Measurements from ENCODE around the gene HENMT1.
"Not testable (repeated sequence)": the region's sequence is repeated elsewhere in the genome, so short reads cannot be mapped to it uniquely, and the experiment has no call there.

The HENMT1 gene

DNA sequence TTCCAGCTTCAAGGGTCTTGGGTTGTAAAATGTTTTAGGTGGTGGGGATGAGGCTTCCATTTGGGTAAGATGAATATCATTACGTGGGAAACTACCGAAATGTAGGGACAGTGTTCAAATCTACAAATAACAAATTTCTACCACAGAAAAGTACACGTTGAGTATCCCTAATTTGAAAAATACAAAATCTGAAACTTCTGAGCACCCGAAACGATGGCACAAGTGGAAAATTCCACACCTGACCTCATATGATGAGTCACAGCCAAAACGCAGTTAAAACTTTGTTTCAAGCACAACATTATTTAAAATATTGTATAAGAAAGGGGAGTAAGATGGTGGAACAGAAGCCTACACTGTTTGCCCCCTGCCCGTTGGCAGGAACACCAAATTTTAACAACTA is 8.8 kb upstream of the HENMT1 start:
- H3K4me3 ChIP-seq (ENCODE audit: low read depth, low read length), result no peak overlapping the region
- TF ChIP-seq, protein P1, sequence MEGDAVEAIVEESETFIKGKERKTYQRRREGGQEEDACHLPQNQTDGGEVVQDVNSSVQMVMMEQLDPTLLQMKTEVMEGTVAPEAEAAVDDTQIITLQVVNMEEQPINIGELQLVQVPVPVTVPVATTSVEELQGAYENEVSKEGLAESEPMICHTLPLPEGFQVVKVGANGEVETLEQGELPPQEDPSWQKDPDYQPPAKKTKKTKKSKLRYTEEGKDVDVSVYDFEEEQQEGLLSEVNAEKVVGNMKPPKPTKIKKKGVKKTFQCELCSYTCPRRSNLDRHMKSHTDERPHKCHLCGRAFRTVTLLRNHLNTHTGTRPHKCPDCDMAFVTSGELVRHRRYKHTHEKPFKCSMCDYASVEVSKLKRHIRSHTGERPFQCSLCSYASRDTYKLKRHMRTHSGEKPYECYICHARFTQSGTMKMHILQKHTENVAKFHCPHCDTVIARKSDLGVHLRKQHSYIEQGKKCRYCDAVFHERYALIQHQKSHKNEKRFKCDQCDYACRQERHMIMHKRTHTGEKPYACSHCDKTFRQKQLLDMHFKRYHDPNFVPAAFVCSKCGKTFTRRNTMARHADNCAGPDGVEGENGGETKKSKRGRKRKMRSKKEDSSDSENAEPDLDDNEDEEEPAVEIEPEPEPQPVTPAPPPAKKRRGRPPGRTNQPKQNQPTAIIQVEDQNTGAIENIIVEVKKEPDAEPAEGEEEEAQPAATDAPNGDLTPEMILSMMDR (IDR thresholded peaks at IDR 0.05; ENCODE audit: insufficient read depth, low read depth, low read length, missing control alignments), result no peak
- DNase-seq (ENCODE audit: low read depth), result no peak

DNA sequence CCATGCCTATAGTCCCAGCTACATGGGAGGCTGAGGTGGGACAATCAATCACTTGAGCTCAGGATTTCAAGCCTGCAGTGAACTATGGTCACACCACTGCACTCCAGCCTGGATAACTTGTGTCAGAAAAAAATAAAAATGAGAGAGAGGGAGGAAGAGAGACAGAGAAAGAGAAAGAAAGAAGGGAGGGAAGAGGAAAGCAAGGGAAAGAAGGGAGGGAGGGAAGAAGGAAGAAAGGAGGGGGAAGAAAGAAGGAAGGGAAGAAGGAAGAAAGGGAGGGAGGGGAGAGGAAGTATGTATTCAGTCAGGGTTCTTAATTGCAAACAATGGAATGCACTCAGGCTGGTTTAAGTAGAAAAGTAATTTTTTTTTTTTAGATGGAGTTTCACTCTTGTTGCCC is 7.9 kb upstream of the HENMT1 start:
- H3K4me3 ChIP-seq (ENCODE audit: low read depth, low read length), result no peak overlapping the region
- DNase-seq (ENCODE audit: low read depth), result no peak
- TF ChIP-seq, protein P1 (IDR thresholded peaks at IDR 0.05; ENCODE audit: insufficient read depth, low read depth, low read length, missing control alignments), result no peak

DNA sequence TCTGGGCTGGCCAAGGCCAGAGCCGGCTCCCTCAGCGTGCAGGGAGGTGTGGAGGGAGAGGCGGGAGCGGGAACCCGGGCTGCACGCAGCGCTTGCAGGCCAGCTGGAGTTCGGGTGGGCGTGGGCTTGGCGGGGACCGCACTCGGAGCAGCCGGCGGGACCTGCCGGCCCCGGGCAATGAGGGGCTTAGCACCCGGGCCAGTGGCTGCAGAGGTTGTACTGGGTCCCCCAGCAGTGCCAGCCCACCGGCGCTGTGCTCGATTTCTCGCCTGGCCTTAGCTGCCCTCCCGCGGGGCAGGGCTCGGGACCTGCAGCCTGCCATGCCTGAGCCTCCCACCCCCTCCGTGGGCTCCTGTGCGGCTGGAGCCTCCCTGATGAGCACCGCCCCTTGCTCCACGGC is 6.5 kb upstream of the HENMT1 start:
- H3K4me3 ChIP-seq (ENCODE audit: low read depth, low read length); DNase-seq (ENCODE audit: low read depth): not testable (repeated sequence)

DNA sequence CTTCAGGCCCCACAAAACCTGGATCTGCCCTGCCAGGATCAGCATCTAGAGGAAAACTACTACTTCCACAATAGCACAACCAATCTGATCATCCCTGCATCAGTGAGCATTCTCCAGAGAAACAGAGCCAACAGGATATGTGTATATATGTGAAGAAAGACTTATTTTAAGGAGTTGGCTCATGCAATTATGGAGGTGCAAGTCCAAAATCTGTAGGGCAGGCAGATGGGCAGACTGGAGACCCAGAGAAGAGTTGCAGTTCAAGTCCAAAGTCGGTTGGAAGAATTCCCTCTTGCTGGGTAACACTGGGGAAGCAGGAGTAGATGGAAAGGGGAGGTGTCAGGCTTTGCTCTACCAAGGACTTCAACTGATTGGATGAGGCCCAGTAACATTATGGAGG is 4.9 kb upstream of the HENMT1 start:
- no peak for DNase-seq (ENCODE audit: low read depth)
- no peak overlapping the region for H3K4me3 ChIP-seq (ENCODE audit: low read depth, low read length)
- TF ChIP-seq, protein P1 (IDR thresholded peaks at IDR 0.05; ENCODE audit: insufficient read depth, low read depth, low read length, missing control alignments), result no peak

DNA sequence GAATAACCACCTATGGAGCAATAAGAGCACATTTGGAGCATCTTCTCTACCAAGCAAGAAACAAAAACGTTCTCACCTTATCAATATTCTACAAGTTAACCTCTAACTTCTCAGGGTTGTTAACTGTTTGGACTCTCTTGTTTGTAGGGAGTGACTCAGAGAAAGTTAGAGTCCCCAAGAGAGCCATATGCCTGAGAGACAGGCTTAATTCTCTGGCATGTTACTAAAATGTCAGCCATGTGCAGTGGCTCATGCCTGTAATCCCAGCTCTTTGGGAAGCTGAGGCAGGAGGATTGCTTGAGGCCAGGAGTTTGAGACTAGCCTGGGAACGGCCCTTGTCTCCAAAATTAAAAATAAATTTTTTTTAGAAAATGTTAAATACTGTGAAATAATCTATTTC is 4.2 kb upstream of the HENMT1 start:
- TF ChIP-seq, protein P1 (IDR thresholded peaks at IDR 0.05; ENCODE audit: insufficient read depth, low read depth, low read length, missing control alignments), result no peak
- no peak overlapping the region for H3K4me3 ChIP-seq (ENCODE audit: low read depth, low read length)
- DNase-seq (ENCODE audit: low read depth), result no peak

DNA sequence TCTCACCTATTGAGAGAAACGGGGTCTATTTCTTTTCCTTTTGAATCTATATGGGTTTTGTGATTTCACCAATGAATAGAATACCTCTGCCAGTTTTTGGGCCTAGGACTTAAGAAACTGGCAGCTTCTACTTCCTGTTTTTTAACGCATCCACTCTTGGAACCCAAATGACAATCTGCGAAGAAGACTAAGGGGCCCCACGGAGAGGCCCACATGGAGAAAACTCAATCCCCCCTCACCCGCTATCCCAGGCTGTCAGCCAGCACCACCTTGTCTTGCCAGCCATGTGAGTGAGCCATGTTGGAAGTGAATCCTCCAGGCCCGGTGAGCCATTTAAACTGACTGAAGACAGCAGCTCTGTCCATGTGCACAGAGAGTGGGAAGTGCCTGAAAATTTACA is 3.6 kb upstream of the HENMT1 start:
- H3K4me3 ChIP-seq (ENCODE audit: low read depth, low read length), result no peak overlapping the region
- TF ChIP-seq, protein P1 (IDR thresholded peaks at IDR 0.05; ENCODE audit: insufficient read depth, low read depth, low read length, missing control alignments), result no peak
- no peak for DNase-seq (ENCODE audit: low read depth)

DNA sequence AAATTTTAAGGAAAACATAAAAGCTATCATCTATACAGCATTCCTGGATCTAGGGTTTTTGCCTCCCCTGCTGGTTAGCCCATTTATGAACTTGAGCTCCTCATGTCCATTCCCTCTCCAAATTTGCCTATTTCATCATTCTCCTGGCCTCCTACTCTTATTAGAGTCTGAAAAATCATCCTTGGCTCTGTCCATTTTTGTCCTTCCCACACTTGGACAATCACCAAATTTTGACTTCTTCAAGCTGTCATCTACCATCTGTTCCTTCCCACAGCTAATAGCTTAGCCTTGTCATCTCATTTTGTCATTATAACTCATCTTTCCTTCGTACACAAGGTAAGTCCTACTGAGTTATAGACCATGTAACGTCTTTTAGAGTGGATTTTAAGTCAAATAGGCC is 2.2 kb upstream of the HENMT1 start:
- DNase-seq (ENCODE audit: low read depth), result no peak
- no peak overlapping the region for H3K4me3 ChIP-seq (ENCODE audit: low read depth, low read length)

More for the DNA sequence above, 2.2 kb upstream of the HENMT1 start:
- TF ChIP-seq, protein P1 (IDR thresholded peaks at IDR 0.05; ENCODE audit: insufficient read depth, low read depth, low read length, missing control alignments), result no peak
